Gastroesophageal sphincter (tissue), 4 donors: ENCODE data around the gene TMTC2. TPM values are rescaled to one million over a fixed set of nuclear protein-coding genes. Genes with fewer than 3 reads are reported as not detected.

Experiments used
- ATAC-seq: fragments of 150-250 bp; one replicate; pipeline ENCODE4 v1.9.1; 2016; ENCODE audit warnings: mild to moderate bottlenecking, moderate library complexity
- H3K27ac ChIP-seq, 4 donors: fragments of 200-600 bp; sonication (generic) in 3 of 4; 1 replicate in 3 of 4; 2 replicates in 1 of 4; pipeline ENCODE4 v1.5.1; 2016 to 2019
- H3K27me3 ChIP-seq: fragments of 200-600 bp; sonication (generic); one replicate; pipeline ENCODE4 v1.5.1; 2019
- H3K36me3 ChIP-seq, 2 donors: fragments of 200-600 bp; sonication (generic); one replicate each; pipeline ENCODE4 v1.5.1; 2019; ENCODE audit warnings: control low read depth in 1 of 2
- H3K4me1 ChIP-seq, 3 donors: fragments of 200-600 bp; sonication (generic); 1 replicate in 2 of 3; 2 replicates in 1 of 3; pipeline ENCODE4 v1.5.1; 2016 to 2019; ENCODE audit warnings: control low read depth in 2 of 3
- H3K4me3 ChIP-seq, 2 donors: fragments of 200-600 bp; sonication (generic); one replicate each; pipeline ENCODE4 v1.5.1; 2019; ENCODE audit warnings: mild to moderate bottlenecking in 1 of 2, moderate library complexity in 1 of 2
- H3K9me3 ChIP-seq, 3 donors: fragments of 200-600 bp; sonication (generic); one replicate each; pipeline ENCODE4 v1.5.1; 2017 to 2019; ENCODE audit warnings: control low read depth in 2 of 3
- CTCF ChIP-seq, 4 experiments: fragments of 200-600 bp in 2 of 4; fragments of 450-650 bp in 2 of 4; sonication (generic) in 1 of 4; IDR thresholded peaks; one replicate each; pipeline ENCODE4 v1.5.1; 2017 to 2019; ENCODE audit warnings: antibody characterized with exemption in 4 of 4, mild to moderate bottlenecking in 2 of 4, moderate library complexity in 2 of 4
- EP300 ChIP-seq: sonication (generic); formaldehyde crosslinking; IDR thresholded peaks from one replicate; pipeline ENCODE4 v1.6.1; 2017; ENCODE audit warnings: antibody characterized with exemption, mild to moderate bottlenecking
- POLR2A ChIP-seq, 2 donors: fragments of 450-650 bp; IDR thresholded peaks; one replicate each; pipeline ENCODE4 v1.6.1; 2017; ENCODE audit warnings: antibody characterized with exemption in 2 of 2, mild to moderate bottlenecking in 2 of 2, moderate library complexity in 1 of 2
- POLR2AphosphoS5 ChIP-seq: sonication (generic); formaldehyde crosslinking; IDR thresholded peaks from one replicate; pipeline ENCODE4 v1.6.1; 2017; ENCODE audit warnings: antibody characterized with exemption
- WGBS, 2 donors: methylation state at CpG; one replicate each; pipeline ENCODE4 v1.1.5; 2018; ENCODE audit warnings: low coverage in 1 of 2; 5-methylcytosine and 5-hydroxymethylcytosine counted together
- total RNA-seq, 4 donors: library from RNA; depleted of rRNA; stranded (reverse); fragments of >200 nt; gene quantifications; one replicate each; pipeline ENCODE4 v1.1.0, GENCODE V29; 2016

TMTC2 gene
- total RNA-seq, 4 donors from 2014 or later = 7.4 to 21.8 (median 16.0) TPM

DNA sequence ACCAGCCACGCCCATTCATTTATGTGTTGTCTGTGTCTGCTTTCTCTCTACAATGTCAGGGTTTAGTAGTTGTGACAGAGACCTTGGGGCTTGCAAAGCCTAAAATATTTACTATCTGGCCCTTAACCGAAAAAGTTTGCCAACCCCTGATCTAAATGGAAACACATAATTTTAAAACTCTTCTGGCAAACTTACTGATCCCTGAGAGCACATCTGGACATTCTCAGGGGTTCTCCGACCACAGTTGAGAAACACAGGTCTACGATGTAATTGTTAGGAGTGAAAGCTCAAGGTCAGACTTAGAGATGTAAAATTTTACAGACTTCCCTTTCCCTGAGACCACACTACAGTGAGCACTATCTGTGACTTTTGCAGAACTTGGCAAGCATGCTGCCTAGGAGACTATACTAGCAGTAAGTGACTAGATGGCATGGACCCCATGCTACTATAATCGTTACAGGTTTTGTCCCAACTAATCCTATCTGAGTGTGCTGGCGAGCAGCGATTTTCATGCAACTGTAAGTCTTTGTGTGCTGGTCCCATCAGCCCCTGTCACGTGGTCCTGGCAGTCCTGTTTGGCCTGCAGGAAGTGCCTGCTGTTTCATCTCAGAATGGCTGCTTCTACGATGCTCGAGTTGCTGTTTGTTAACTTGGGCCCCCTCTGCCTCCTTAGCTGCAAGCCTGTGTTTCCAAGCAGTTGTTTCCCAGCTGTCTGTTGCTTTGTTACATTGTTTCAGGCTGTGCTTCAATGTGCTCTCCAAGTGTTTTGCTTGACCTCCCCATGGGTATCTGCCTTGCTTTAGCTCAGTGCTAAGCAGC lies 21.6 kb downstream of the TMTC2 start:
- TF ChIP-seq POLR2A (IDR thresholded peaks at IDR 0.05) (no peak), POLR2AphosphoS5 (no peak), CTCF (IDR thresholded peaks at IDR 0.05) (no peak), EP300 (no peak)
- H3K27ac ChIP-seq = peak overlapping the region in 2 of 4 donors; percentile 11 to 22
- no peak overlapping the region for H3K4me3 ChIP-seq
- H3K36me3 ChIP-seq = no peaks in the 10 kb centered on the region
- ATAC-seq = peak; percentile 41
- WGBS, 2 donors = 16 to 80% methylated on average over 1 to 10 of the region's 10 CpGs
- no peaks in the 10 kb centered on the region for H3K27me3 ChIP-seq
- peaks cover 0 to 13% (median 0%) of the 10 kb centered on the region in 3 donors for H3K4me1 ChIP-seq
- H3K9me3 ChIP-seq = no peaks in the 10 kb centered on the region

- H3K36me3 ChIP-seq = no peaks in the 10 kb centered on the region
- TF ChIP-seq CTCF (IDR thresholded peaks at IDR 0.05) (no peak), POLR2A (IDR thresholded peaks at IDR 0.05) (no peak), POLR2AphosphoS5 (no peak), EP300 (no peak)
- no peak for ATAC-seq
- H3K9me3 ChIP-seq = no peaks in the 10 kb centered on the region
- no peak overlapping the region for H3K4me3 ChIP-seq
- H3K4me1 ChIP-seq = peaks cover 0 to 13% (median 0%) of the 10 kb centered on the region in 3 donors
- no peaks in the 10 kb centered on the region for H3K27me3 ChIP-seq
- 68 to 94% methylated on average over 2 of the region's 2 CpGs for WGBS, 2 donors
- no peak overlapping the region for H3K27ac ChIP-seq
Measured at GRCh38 chr12:82709794-82710355, 23.2 kb downstream of the TMTC2 start.

GRCh38 chr12:82710741-82711140 lies 24.0 kb downstream of the TMTC2 start:
- Histone ChIP-seq H3K4me1 (peaks cover 0 to 13% (median 0%) of the 10 kb centered on the region in 3 donors), H3K9me3 (no peaks in the 10 kb centered on the region), H3K36me3 (no peaks in the 10 kb centered on the region), H3K27me3 (no peaks in the 10 kb centered on the region), H3K27ac (no peak overlapping the region), H3K4me3 (no peak overlapping the region)
- ATAC-seq = no peak
- no peak for TF ChIP-seq EP300
- TF ChIP-seq CTCF (IDR thresholded peaks at IDR 0.05) = no peak
- no peak for TF ChIP-seq POLR2A (IDR thresholded peaks at IDR 0.05)
- TF ChIP-seq POLR2AphosphoS5 = no peak
- WGBS, 2 donors = 51 to 100% methylated on average over 1 to 2 of the region's 2 CpGs

DNA sequence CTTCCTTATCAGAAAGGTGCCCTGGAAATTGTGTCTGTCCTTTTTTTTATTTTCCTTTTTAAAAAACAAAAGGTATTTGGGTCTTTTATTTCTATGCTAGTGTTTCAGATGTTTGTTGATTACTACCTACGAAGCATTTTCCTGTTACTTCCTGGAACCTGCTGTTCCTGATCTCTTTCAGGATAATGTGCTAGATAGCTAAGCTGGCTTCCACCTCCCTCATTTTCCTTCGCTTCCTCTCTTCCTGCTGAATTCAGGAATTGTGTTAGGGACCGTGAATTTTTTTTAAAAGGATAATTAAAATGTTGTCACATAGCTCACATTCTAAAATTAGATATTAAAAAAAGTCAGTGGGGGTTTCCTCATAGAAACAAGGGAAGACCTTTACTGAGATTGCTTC lies 27.7 kb downstream of the TMTC2 start:
- Histone ChIP-seq H3K9me3 (no peaks in the 10 kb centered on the region), H3K4me1 (no peaks in the 10 kb centered on the region), H3K36me3 (no peaks in the 10 kb centered on the region), H3K27ac (no peak overlapping the region), H3K27me3 (no peaks in the 10 kb centered on the region), H3K4me3 (no peak overlapping the region)
- TF ChIP-seq POLR2AphosphoS5 = no peak
- TF ChIP-seq CTCF (IDR thresholded peaks at IDR 0.05) = no peak
- no peak for TF ChIP-seq EP300
- TF ChIP-seq POLR2A (IDR thresholded peaks at IDR 0.05) = no peak
- ATAC-seq = no peak
- WGBS, 2 donors = 69 to 83% methylated on average over 1 to 3 of the region's 3 CpGs

GRCh38 chr12:82721726-82722125 lies 35.0 kb downstream of the TMTC2 start:
- H3K9me3 ChIP-seq = no peaks in the 10 kb centered on the region
- H3K27me3 ChIP-seq = no peaks in the 10 kb centered on the region
- WGBS, 2 donors = 76 to 79% methylated on average over 1 of the region's 1 CpG
- no peak for ATAC-seq
- H3K27ac ChIP-seq = no peak overlapping the region
- TF ChIP-seq EP300 (no peak), POLR2AphosphoS5 (no peak), POLR2A (IDR thresholded peaks at IDR 0.05) (no peak), CTCF (IDR thresholded peaks at IDR 0.05) (no peak)
- no peak overlapping the region for H3K4me3 ChIP-seq
- H3K4me1 ChIP-seq = no peaks in the 10 kb centered on the region
- no peaks in the 10 kb centered on the region for H3K36me3 ChIP-seq
